Loucy (cell line): ENCODE data around the gene TESMIN.

Experiments used
- CTCF ChIP-seq: fragments of 200-600 bp; sonication (generic); conservative IDR thresholded peaks from 2 replicates; pipeline ENCODE4 v1.5.1; 2014; ENCODE audit warnings: mild to moderate bottlenecking, antibody characterized with exemption, low read length
- EZH2phosphoT487 ChIP-seq: fragments of 200-600 bp; IDR thresholded peaks from 2 replicates; pipeline ENCODE4 v1.6.1; 2018; ENCODE audit warnings: antibody characterized with exemption, mild to moderate bottlenecking, moderate library complexity, borderline replicate concordance

DNA sequence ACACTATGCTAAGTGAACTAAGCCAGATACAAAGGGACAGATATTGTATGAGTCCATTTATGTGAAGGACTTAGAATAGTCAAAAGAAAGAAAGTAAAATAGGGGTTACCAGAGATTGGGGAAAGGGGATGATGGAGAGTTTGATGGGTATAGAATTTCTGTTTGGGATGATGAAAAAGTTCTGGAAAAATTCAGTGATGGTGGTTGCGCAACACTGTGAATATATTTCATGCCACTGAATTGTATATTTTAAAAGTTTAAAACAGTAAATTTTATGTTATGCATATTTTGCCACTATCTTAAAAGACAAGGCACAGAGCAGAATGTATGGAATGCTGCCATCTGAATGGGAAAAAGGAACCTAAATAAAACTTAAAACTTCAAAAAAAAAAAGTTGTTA is 29.2 kb downstream of the TESMIN start:
- TF ChIP-seq EZH2phosphoT487 (no peak), CTCF (no peak)
